ENCODE results near the gene OR6A2. TPM values are rescaled to one million over a fixed set of nuclear protein-coding genes. Genes with fewer than 3 reads are reported as not detected.

Gene OR6A2
- total and polyA plus RNA-seq, 9 of the 15 experiments (the other 6 are each of a cell fraction or from before 2014, with no cell fraction given), result 0.04 to 0.69 (median 0.35) TPM; not detected in 2

DNA sequence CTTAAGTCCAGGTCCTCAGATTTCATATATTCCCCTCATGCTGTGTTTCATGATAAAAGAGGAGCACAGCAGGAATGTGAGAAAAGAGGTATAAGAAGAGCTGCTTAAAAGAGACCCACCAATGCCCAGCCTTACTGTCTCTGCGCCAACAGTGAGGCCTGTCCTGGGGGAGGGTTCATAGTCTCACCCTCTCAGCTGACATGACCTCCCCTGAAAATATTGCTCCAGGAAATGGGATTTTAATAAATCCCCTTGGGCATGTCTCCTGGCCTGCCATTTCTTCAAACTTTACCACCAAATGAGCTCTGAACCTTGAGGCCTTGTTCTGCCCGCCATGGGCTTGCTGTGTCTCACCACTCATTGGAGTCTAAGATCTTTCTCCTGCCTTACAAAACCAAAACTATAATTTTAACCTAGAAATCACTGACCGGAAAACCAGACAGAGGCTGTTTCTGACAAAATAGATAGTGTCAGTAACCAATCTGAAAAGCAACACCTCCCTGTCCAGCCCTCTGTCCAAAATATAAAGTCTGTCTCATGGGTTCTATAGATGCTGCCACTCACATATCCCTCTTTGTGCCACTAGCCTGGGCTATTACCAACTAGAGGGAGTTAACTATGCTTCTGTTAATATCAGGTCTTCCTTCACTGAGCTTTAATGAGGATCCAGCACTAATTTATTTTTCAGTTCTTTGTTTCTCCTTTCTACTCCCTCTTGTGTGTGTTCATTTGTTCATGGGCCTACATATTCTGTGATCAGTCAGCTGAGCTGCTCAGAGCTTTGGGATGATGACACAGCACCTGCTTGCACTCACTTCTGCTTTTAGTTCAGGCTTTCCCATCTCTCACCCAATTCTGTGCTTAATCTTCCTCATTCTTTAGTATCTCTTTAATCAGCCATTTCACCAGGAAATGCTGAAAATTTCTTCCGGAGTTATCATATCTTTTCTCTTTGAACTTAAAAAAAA lies 27.3 kb downstream of the OR6A2 start, which contains the start of gene OR2AG2 (continued):
- TF ChIP-seq, protein P1, sequence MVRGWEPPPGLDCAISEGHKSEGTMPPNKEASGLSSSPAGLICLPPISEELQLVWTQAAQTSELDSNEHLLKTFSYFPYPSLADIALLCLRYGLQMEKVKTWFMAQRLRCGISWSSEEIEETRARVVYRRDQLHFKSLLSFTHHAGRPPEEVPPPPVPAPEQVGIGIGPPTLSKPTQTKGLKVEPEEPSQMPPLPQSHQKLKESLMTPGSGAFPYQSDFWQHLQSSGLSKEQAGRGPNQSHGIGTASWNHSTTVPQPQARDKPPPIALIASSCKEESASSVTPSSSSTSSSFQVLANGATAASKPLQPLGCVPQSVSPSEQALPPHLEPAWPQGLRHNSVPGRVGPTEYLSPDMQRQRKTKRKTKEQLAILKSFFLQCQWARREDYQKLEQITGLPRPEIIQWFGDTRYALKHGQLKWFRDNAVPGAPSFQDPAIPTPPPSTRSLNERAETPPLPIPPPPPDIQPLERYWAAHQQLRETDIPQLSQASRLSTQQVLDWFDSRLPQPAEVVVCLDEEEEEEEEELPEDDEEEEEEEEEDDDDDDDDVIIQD (CRISPR knock-in tag; IDR thresholded peaks at IDR 0.05), result no peak
- TF ChIP-seq NUFIP1 (IDR thresholded peaks at IDR 0.05; ENCODE audit: partially characterized antibody) (no peak), CEBPG (CRISPR knock-in tag; IDR thresholded peaks at IDR 0.05) (no peak; the same call in 1 of the 2 replicates), CEBPG (tag; conservative IDR thresholded peaks at IDR 0.05 in 1 of 2, IDR thresholded peaks at IDR 0.05 in 1 of 2) (peak in 1 of 2 experiments; percentile 27; a peak in 2 of 4 replicates), DPF2 (IDR thresholded peaks at IDR 0.05) (no peak), ADNP (tag; IDR thresholded peaks at IDR 0.05) (no peak), MIER1 (IDR thresholded peaks at IDR 0.05; ENCODE audit: low read depth) (no peak), ZNF253 (CRISPR knock-in tag; conservative IDR thresholded peaks at IDR 0.05) (no peak), ELF1 (tag; IDR thresholded peaks at IDR 0.05) (no peak), FOXJ3 (CRISPR knock-in tag; IDR thresholded peaks at IDR 0.05) (no peak), POLR2AphosphoS2 (IDR thresholded peaks at IDR 0.05; ENCODE audit: low read length) (no peak), HNRNPH1 (optimal IDR thresholded peaks at IDR 0.05; ENCODE audit: low read depth, low read length) (no peak), CHCHD3 (CRISPR knock-in tag; IDR thresholded peaks at IDR 0.05) (no peak)
- TF ChIP-seq, protein P2, sequence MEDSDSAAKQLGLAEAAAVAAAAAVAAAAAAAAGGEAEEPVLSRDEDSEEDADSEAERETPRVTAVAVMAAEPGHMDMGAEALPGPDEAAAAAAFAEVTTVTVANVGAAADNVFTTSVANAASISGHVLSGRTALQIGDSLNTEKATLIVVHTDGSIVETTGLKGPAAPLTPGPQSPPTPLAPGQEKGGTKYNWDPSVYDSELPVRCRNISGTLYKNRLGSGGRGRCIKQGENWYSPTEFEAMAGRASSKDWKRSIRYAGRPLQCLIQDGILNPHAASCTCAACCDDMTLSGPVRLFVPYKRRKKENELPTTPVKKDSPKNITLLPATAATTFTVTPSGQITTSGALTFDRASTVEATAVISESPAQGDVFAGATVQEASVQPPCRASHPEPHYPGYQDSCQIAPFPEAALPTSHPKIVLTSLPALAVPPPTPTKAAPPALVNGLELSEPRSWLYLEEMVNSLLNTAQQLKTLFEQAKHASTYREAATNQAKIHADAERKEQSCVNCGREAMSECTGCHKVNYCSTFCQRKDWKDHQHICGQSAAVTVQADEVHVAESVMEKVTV (CRISPR knock-in tag; IDR thresholded peaks at IDR 0.05), result no peak
- TF ChIP-seq, protein P3, sequence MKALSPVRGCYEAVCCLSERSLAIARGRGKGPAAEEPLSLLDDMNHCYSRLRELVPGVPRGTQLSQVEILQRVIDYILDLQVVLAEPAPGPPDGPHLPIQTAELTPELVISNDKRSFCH (CRISPR knock-in tag; IDR thresholded peaks at IDR 0.05), result no peak
- TF ChIP-seq, protein P3 (tag; IDR thresholded peaks at IDR 0.05), result no peak
- TF ChIP-seq, protein P4, sequence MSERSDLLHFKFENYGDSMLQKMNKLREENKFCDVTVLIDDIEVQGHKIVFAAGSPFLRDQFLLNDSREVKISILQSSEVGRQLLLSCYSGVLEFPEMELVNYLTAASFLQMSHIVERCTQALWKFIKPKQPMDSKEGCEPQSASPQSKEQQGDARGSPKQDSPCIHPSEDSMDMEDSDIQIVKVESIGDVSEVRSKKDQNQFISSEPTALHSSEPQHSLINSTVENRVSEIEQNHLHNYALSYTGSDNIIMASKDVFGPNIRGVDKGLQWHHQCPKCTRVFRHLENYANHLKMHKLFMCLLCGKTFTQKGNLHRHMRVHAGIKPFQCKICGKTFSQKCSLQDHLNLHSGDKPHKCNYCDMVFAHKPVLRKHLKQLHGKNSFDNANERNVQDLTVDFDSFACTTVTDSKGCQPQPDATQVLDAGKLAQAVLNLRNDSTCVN (CRISPR knock-in tag; IDR thresholded peaks at IDR 0.05), result no peak
- TF ChIP-seq, protein P5, sequence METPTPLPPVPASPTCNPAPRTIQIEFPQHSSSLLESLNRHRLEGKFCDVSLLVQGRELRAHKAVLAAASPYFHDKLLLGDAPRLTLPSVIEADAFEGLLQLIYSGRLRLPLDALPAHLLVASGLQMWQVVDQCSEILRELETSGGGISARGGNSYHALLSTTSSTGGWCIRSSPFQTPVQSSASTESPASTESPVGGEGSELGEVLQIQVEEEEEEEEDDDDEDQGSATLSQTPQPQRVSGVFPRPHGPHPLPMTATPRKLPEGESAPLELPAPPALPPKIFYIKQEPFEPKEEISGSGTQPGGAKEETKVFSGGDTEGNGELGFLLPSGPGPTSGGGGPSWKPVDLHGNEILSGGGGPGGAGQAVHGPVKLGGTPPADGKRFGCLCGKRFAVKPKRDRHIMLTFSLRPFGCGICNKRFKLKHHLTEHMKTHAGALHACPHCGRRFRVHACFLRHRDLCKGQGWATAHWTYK (CRISPR knock-in tag; IDR thresholded peaks at IDR 0.05), result no peak
- TF ChIP-seq, protein P6, sequence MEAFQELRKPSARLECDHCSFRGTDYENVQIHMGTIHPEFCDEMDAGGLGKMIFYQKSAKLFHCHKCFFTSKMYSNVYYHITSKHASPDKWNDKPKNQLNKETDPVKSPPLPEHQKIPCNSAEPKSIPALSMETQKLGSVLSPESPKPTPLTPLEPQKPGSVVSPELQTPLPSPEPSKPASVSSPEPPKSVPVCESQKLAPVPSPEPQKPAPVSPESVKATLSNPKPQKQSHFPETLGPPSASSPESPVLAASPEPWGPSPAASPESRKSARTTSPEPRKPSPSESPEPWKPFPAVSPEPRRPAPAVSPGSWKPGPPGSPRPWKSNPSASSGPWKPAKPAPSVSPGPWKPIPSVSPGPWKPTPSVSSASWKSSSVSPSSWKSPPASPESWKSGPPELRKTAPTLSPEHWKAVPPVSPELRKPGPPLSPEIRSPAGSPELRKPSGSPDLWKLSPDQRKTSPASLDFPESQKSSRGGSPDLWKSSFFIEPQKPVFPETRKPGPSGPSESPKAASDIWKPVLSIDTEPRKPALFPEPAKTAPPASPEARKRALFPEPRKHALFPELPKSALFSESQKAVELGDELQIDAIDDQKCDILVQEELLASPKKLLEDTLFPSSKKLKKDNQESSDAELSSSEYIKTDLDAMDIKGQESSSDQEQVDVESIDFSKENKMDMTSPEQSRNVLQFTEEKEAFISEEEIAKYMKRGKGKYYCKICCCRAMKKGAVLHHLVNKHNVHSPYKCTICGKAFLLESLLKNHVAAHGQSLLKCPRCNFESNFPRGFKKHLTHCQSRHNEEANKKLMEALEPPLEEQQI (IDR thresholded peaks at IDR 0.05), result no peak
